Heart left ventricle (tissue), 13 donors: ENCODE data around the gene ATP7A.

Source experiments
- CTCF ChIP-seq, 12 donors: fragments of 200-600 bp; sonication (generic) in 4 of 12; IDR thresholded peaks; one replicate each; pipeline versions ENCODE4 v1.5.0 to v1.8.0; 2018 to 2022; ENCODE audit warnings: antibody characterized with exemption in 12 of 12, mild to moderate bottlenecking in 5 of 12
- POLR2A ChIP-seq, 2 donors: fragments of 450-650 bp; IDR thresholded peaks; one replicate each; pipeline ENCODE4 v1.6.1; 2017; ENCODE audit warnings: antibody characterized with exemption in 2 of 2, mild to moderate bottlenecking in 2 of 2, moderate library complexity in 2 of 2
- donor health status: ischemic (EF 13 %, LVEDD 7.1; RV severe dilation, severe dysfunction).
- donor health status: DM: no; HTN: yes; CAD: no.
- donor health status: DM: no; HTN: no; CAD: no.
- donor health status: ischemic (EF 25% LVEDD 6.9; RV normal size, moderate dysfunction).
- donor health status: ischemic (EF 25% LVEDD 5.7; RV mildly dilated, moderate dysfunction).
- donor health status: ischemic (EF 35%, LVEDD 5.7; RV mildly dilated, moderate dysfunction).
- donor health status: nonischemic (EF 11% LVEDD 7.7; RV severe dilation, severe dysfunction).
- donor health status: DM: yes; HTN: yes; CAD: no.
- donor health status: PGD.
- donor health status: ischemic (EF 29% LVEDD 5.4; RV normal size, mild dysfunction).
- donor health status: nonischemic (EF 23%, LVEDD 6.1; RV moderate dilation, normal function).

GRCh38 chrX:77893713-77894112 lies 16.8 kb upstream of the ATP7A start:
- TF ChIP-seq POLR2A (IDR thresholded peaks at IDR 0.05) (no peak), CTCF (IDR thresholded peaks at IDR 0.05) (no peak)
